Airway epithelial cell (primary cell): ENCODE measurements around the gene RFPL4AL1. TPM values are rescaled to one million over a fixed set of nuclear protein-coding genes. Genes with fewer than 3 reads are reported as not detected.

Experiments
- total RNA-seq: library from RNA; depleted of rRNA; stranded (reverse); fragments of >200 nt; gene quantifications from 2 replicates; pipeline ENCODE4 v1.2.3, GENCODE V29; 2015

RFPL4AL1 gene
- not detected in 2 replicates for total RNA-seq

GRCh38 chr19:55768818-55769217 lies at the start of gene RFPL4AL1:
Gene RFPL4AL1 (plus strand): TSS chr19:55769118. CDS start chr19:55771805, 2,687 bp downstream.

GRCh38 chr19:55738302-55738701 lies 30.6 kb upstream of the RFPL4AL1 start, which contains the start of gene NLRP9:
Gene NLRP9 (minus strand): TSS chr19:55738402. CDS start chr19:55738374, 28 bp downstream.

GRCh38 chr19:55758797-55759196 lies 10.1 kb upstream of the RFPL4AL1 start, which contains the start of gene RFPL4A:
Gene RFPL4A (plus strand): TSS chr19:55759097. CDS start chr19:55761801, 2,704 bp downstream.

Other genes with a start within 250 kb of the RFPL4AL1 start
- gene SBK2, start 232.0 kb upstream of the RFPL4AL1 start, total RNA-seq: not detected in 2 replicates
- not detected in 2 replicates for gene SBK3, start 223.6 kb upstream of the RFPL4AL1 start, total RNA-seq
- 7.2 and 7.6 TPM in 2 replicates for gene ZNF579, start 188.3 kb upstream of the RFPL4AL1 start, total RNA-seq
- 3.1 and 3.7 TPM in 2 replicates for gene FIZ1, start 169.6 kb upstream of the RFPL4AL1 start, total RNA-seq
- 27.2 and 31.9 TPM in 2 replicates for gene ZNF524, start 168.8 kb upstream of the RFPL4AL1 start, total RNA-seq
- gene ZNF865, start 163.5 kb upstream of the RFPL4AL1 start, total RNA-seq: 4.4 and 5.8 TPM in 2 replicates
- 4.1 and 6.1 TPM in 2 replicates for gene ZNF784, start 144.6 kb upstream of the RFPL4AL1 start, total RNA-seq
- 10.5 and 29.2 TPM in 2 replicates for gene ZNF580, start 128.1 kb upstream of the RFPL4AL1 start, total RNA-seq
- gene ZNF581, start 125.5 kb upstream of the RFPL4AL1 start, total RNA-seq: 30.8 and 37.0 TPM in 2 replicates
- gene CCDC106, start 120.9 kb upstream of the RFPL4AL1 start, total RNA-seq: 14.0 and 18.0 TPM in 2 replicates
- 174 and 255 TPM in 2 replicates for gene U2AF2, start 114.1 kb upstream of the RFPL4AL1 start, total RNA-seq
- 137 and 177 TPM in 2 replicates for gene EPN1, start 93.9 kb upstream of the RFPL4AL1 start, total RNA-seq
- gene NLRP9, start 30.7 kb upstream of the RFPL4AL1 start, total RNA-seq: not detected in 2 replicates
- gene RFPL4A, start 10.0 kb upstream of the RFPL4AL1 start, total RNA-seq: not detected in 2 replicates
- not detected in 2 replicates for gene NLRP11, start 62.9 kb downstream of the RFPL4AL1 start, total RNA-seq
- gene NLRP4, start 67.4 kb downstream of the RFPL4AL1 start, total RNA-seq: not detected in 2 replicates
- gene NLRP13, start 163.2 kb downstream of the RFPL4AL1 start, total RNA-seq: not detected in 2 replicates
- not detected in 2 replicates for gene NLRP8, start 178.7 kb downstream of the RFPL4AL1 start, total RNA-seq
- not detected in 2 replicates for gene NLRP5, start 217.7 kb downstream of the RFPL4AL1 start, total RNA-seq